ENCODE results near the gene SPATA31A5.
"Not testable (repeated sequence)": the region's sequence is repeated elsewhere in the genome, so short reads cannot be mapped to it uniquely, and the experiment has no call there.

SPATA31A5 gene

GRCh38 chr9:60914107-60914506, at the start of gene SPATA31A5:
Gene SPATA31A5 (plus strand): TSS chr9:60914407. CDS start chr9:60914436, 29 bp downstream.
- not testable (repeated sequence) for H3K9me3 ChIP-seq (ENCODE audit: control insufficient read depth in 1 of 2, low read length in 2 of 2); H3K9ac ChIP-seq (ENCODE audit: low read depth in 1 of 2, low read length in 2 of 2); H3K36me3 ChIP-seq (ENCODE audit: control insufficient read depth in 1 of 2, insufficient read depth in 2 of 2, low read length in 2 of 2); H3K27me3 ChIP-seq (ENCODE audit: control insufficient read depth in 1 of 2, insufficient read depth in 2 of 2, low read length in 2 of 2); H3K4me1 ChIP-seq (ENCODE audit: control insufficient read depth in 1 of 2, insufficient read depth in 2 of 2, low read length in 2 of 2); H3K4me3 ChIP-seq (ENCODE audit: low read depth in 1 of 2, low read length in 2 of 2); H3K27ac ChIP-seq (ENCODE audit: low read depth, low read length)

DNA sequence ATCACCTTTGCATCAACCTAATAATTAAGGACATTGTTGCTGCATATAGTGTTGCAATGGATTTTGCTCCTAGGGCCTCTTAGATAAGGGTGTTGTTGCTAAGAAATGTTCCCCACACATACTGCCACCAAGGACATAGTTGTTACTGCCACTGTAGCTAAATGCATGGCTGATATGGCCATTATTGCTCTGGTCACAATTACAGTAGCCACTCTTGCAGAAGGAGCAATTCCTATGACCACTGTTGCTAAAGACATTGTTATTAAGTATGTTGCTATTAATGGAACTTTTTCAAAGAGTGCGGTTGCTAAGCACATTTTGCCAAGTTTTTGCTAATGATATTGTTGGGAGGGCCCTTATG, 48.8 kb downstream of the SPATA31A5 start:
- H3K4me3 ChIP-seq (ENCODE audit: low read depth in 1 of 2, low read length in 2 of 2); H3K27ac ChIP-seq (ENCODE audit: low read depth, low read length); H3K27me3 ChIP-seq (ENCODE audit: control insufficient read depth in 1 of 2, insufficient read depth in 2 of 2, low read length in 2 of 2); H3K36me3 ChIP-seq (ENCODE audit: control insufficient read depth in 1 of 2, insufficient read depth in 2 of 2, low read length in 2 of 2); H3K9me3 ChIP-seq (ENCODE audit: control insufficient read depth in 1 of 2, low read length in 2 of 2); H3K9ac ChIP-seq (ENCODE audit: low read depth in 1 of 2, low read length in 2 of 2); H3K4me1 ChIP-seq (ENCODE audit: control insufficient read depth in 1 of 2, insufficient read depth in 2 of 2, low read length in 2 of 2): not testable (repeated sequence)

DNA sequence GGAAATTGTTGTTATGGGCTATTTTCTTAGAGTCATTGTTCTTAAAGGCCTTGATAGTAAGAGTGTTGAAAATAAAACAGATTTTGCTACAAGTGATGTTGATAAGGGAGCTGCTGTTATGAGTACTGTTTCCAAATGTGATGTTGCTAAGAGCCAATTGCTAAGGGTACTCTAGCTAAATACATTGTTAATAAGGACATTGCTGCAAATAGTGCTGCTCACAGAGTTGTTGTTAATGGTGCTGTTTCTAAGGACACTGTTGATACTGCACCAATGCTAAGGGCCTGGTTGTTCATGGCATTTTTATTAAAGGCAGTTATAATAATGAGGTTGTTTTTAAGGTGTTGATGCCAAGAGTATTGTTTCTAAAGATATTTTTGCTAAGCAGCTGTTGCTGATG, 52.2 kb downstream of the SPATA31A5 start:
- H3K9me3 ChIP-seq (ENCODE audit: control insufficient read depth in 1 of 2, low read length in 2 of 2); H3K4me3 ChIP-seq (ENCODE audit: low read depth in 1 of 2, low read length in 2 of 2); H3K27me3 ChIP-seq (ENCODE audit: control insufficient read depth in 1 of 2, insufficient read depth in 2 of 2, low read length in 2 of 2): not testable (repeated sequence)

More for the DNA sequence above, 52.2 kb downstream of the SPATA31A5 start:
- not testable (repeated sequence) for H3K4me1 ChIP-seq (ENCODE audit: control insufficient read depth in 1 of 2, insufficient read depth in 2 of 2, low read length in 2 of 2); H3K9ac ChIP-seq (ENCODE audit: low read depth in 1 of 2, low read length in 2 of 2); H3K27ac ChIP-seq (ENCODE audit: low read depth, low read length); H3K36me3 ChIP-seq (ENCODE audit: control insufficient read depth in 1 of 2, insufficient read depth in 2 of 2, low read length in 2 of 2)
